Ectodermal cell (in vitro differentiated cells): ENCODE results near the gene AMIGO3.

Source experiments
- H3K27ac ChIP-seq: 2 replicates; pipeline ENCODE4 v1.7.0; 2013; ENCODE audit warnings: mild to moderate bottlenecking, low read depth, low read length; ENCODE audit not compliant: insufficient read depth, poor library complexity, severe bottlenecking
- H3K27me3 ChIP-seq: 2 replicates; pipeline ENCODE4 v1.7.0; 2013; ENCODE audit warnings: mild to moderate bottlenecking, low read length; ENCODE audit not compliant: insufficient read depth, control insufficient read depth, poor library complexity, severe bottlenecking
- H3K36me3 ChIP-seq: one replicate; pipeline ENCODE4 v1.7.0; 2013; ENCODE audit warnings: low read length; ENCODE audit not compliant: control insufficient read depth, insufficient read depth
- H3K4me1 ChIP-seq: one replicate; pipeline ENCODE4 v1.7.0; 2013; ENCODE audit warnings: low read length; ENCODE audit not compliant: control insufficient read depth, insufficient read depth
- H3K4me3 ChIP-seq: 2 replicates; pipeline ENCODE4 v1.7.0; 2013; ENCODE audit warnings: low read depth, low read length, control low read depth; ENCODE audit not compliant: insufficient read depth
- H3K9me3 ChIP-seq: 2 replicates; pipeline ENCODE4 v1.7.0; 2013; ENCODE audit warnings: mild to moderate bottlenecking, low read length, moderate library complexity; ENCODE audit not compliant: control insufficient read depth
- WGBS, 2 experiments: methylation state at CpG; one replicate each; pipeline ENCODE4 v1.1.7; 2013; ENCODE audit warnings: missing lambda C conversion rate in 2 of 2; 5-methylcytosine and 5-hydroxymethylcytosine counted together

AMIGO3 gene

GRCh38 chr3:49668414-49668797 is 51.1 kb downstream of the AMIGO3 start:
- no peak overlapping the region for H3K4me3 ChIP-seq
- WGBS, 2 experiments, result 77 to 84% methylated on average over 5 of the region's 5 CpGs
- no peaks in the 10 kb centered on the region for H3K9me3 ChIP-seq

GRCh38 chr3:49667701-49668413 is 51.6 kb downstream of the AMIGO3 start:
- no peaks in the 10 kb centered on the region for H3K27me3 ChIP-seq
- H3K4me1 ChIP-seq, result peaks cover 19% of the 10 kb centered on the region
- H3K27ac ChIP-seq, result no peak overlapping the region
- WGBS, 2 experiments, result 93% methylated on average over 25 of the region's 25 CpGs
- H3K36me3 ChIP-seq, result no peaks in the 10 kb centered on the region
- H3K9me3 ChIP-seq, result no peaks in the 10 kb centered on the region
- no peak overlapping the region for H3K4me3 ChIP-seq

More at GRCh38 chr3:49668414-49668797, 51.1 kb downstream of the AMIGO3 start:
- Histone ChIP-seq H3K27me3 (no peaks in the 10 kb centered on the region), H3K4me1 (peaks cover 23% of the 10 kb centered on the region), H3K27ac (no peak overlapping the region), H3K36me3 (no peaks in the 10 kb centered on the region)
